ENCODE measurements around the gene GTF2I.
"Not testable (repeated sequence)": the region's sequence is repeated elsewhere in the genome, so short reads cannot be mapped to it uniquely, and the experiment has no call there.

GTF2I gene

GRCh38 chr7:74657692-74658177 lies at the start of gene GTF2I:
Gene GTF2I, plus strand, starts transcription at chr7:74657718. Its CDS starts 31,411 bp downstream, at chr7:74689129.
- no peak for DNase-seq (ENCODE audit: low read depth, low spot score)

- no peak for DNase-seq (ENCODE audit: low read depth, low spot score)
These were observed 45.3 kb upstream of the GTF2I start for GRCh38 chr7:74612015-74612829.

GRCh38 chr7:74615933-74616780 lies 41.4 kb upstream of the GTF2I start:
- no peak for DNase-seq (ENCODE audit: low read depth, low spot score)

GRCh38 chr7:74617180-74617744 lies 40.3 kb upstream of the GTF2I start:
- no peak for DNase-seq (ENCODE audit: low read depth, low spot score)

- no peak for DNase-seq (ENCODE audit: low read depth, low spot score)
These were observed 38.2 kb upstream of the GTF2I start for GRCh38 chr7:74619235-74619860.

GRCh38 chr7:74622228-74622749 lies 35.2 kb upstream of the GTF2I start:
- no peak for DNase-seq (ENCODE audit: low read depth, low spot score)

GRCh38 chr7:74623135-74623534 lies 34.4 kb upstream of the GTF2I start:
- DNase-seq (ENCODE audit: low read depth, low spot score), result no peak

GRCh38 chr7:74625446-74625845 lies 32.1 kb upstream of the GTF2I start:
- no peak for DNase-seq (ENCODE audit: low read depth, low spot score)

GRCh38 chr7:74627661-74628411 lies 29.7 kb upstream of the GTF2I start:
- DNase-seq (ENCODE audit: low read depth, low spot score), result no peak

- DNase-seq (ENCODE audit: low read depth, low spot score), result no peak
These were observed 25.0 kb upstream of the GTF2I start for GRCh38 chr7:74632505-74632904.

GRCh38 chr7:74633451-74633921 lies 24.0 kb upstream of the GTF2I start:
- DNase-seq (ENCODE audit: low read depth, low spot score), result no peak

- no peak for DNase-seq (ENCODE audit: low read depth, low spot score)
These were observed 19.8 kb upstream of the GTF2I start for GRCh38 chr7:74637745-74638144.

GRCh38 chr7:74650055-74650454 lies 7.5 kb upstream of the GTF2I start:
- not testable (repeated sequence) for DNase-seq (ENCODE audit: low read depth, low spot score)

GRCh38 chr7:74650493-74651132 lies 6.9 kb upstream of the GTF2I start:
- not testable (repeated sequence) for DNase-seq (ENCODE audit: low read depth, low spot score)

- DNase-seq (ENCODE audit: low read depth, low spot score), result not testable (repeated sequence)
These were observed 6.4 kb upstream of the GTF2I start for GRCh38 chr7:74651133-74651504.

GRCh38 chr7:74653686-74654181 lies 3.8 kb upstream of the GTF2I start:
- no peak for DNase-seq (ENCODE audit: low read depth, low spot score)

GRCh38 chr7:74654811-74655210 lies 2.7 kb upstream of the GTF2I start:
- DNase-seq (ENCODE audit: low read depth, low spot score), result no peak

- DNase-seq (ENCODE audit: low read depth, low spot score), result no peak
These were observed 2.2 kb upstream of the GTF2I start for GRCh38 chr7:74655324-74655723.

GRCh38 chr7:74655768-74656440 lies 1.6 kb upstream of the GTF2I start:
- no peak for DNase-seq (ENCODE audit: low read depth, low spot score)

All from brain pericyte (primary cell).